GM23248 (cell line): Measurements from ENCODE around the gene ANKRD29. TPM values are rescaled to one million over a fixed set of nuclear protein-coding genes. Genes with fewer than 3 reads are reported as not detected.

Source experiments
- DNase-seq: peaks from one replicate; pipeline ENCODE4 v3.0.0-alpha.2; 2015
- H2AFZ ChIP-seq: fragments of 200-600 bp; sonication (generic); 2 replicates; pipeline ENCODE4 v1.6.1; 2016; ENCODE audit warnings: antibody characterized with exemption
- H3F3A ChIP-seq: fragments of 200-600 bp; sonication (generic); 2 replicates; pipeline ENCODE4 v1.6.1; 2016; ENCODE audit warnings: mild to moderate bottlenecking, antibody characterized with exemption, mixed run types; ENCODE audit not compliant: insufficient read depth
- H3K27ac ChIP-seq: fragments of 200-600 bp; sonication (generic); 2 replicates; pipeline ENCODE4 v1.5.1; 2016; ENCODE audit warnings: mild to moderate bottlenecking
- H3K27me3 ChIP-seq: fragments of 200-600 bp; sonication (generic); replicated peaks from 2 replicates; pipeline ENCODE4 v1.6.1; 2016; ENCODE audit warnings: mild to moderate bottlenecking; ENCODE audit not compliant: insufficient read depth
- H3K36me3 ChIP-seq: fragments of 200-600 bp; sonication (generic); 2 replicates; pipeline ENCODE4 v1.6.1; 2016; ENCODE audit warnings: low read depth, mild to moderate bottlenecking
- H3K4me1 ChIP-seq: fragments of 200-600 bp; sonication (generic); 2 replicates; pipeline ENCODE4 v1.6.1; 2016; ENCODE audit warnings: mild to moderate bottlenecking; ENCODE audit not compliant: insufficient read depth
- H3K4me2 ChIP-seq: fragments of 200-600 bp; sonication (generic); one replicate; pipeline ENCODE4 v1.6.1; 2016; ENCODE audit warnings: mild to moderate bottlenecking; ENCODE audit not compliant: unreplicated experiment
- H3K4me3 ChIP-seq: fragments of 200-600 bp; sonication (generic); 2 replicates; pipeline ENCODE4 v1.5.1; 2016; ENCODE audit warnings: mild to moderate bottlenecking
- H3K79me2 ChIP-seq: fragments of 200-600 bp; sonication (generic); 2 replicates; pipeline ENCODE4 v1.6.1; 2016; ENCODE audit warnings: mild to moderate bottlenecking; ENCODE audit not compliant: insufficient read depth
- H3K9ac ChIP-seq: fragments of 200-600 bp; sonication (generic); 2 replicates; pipeline ENCODE4 v1.6.1; 2016; ENCODE audit warnings: mild to moderate bottlenecking
- H3K9me2 ChIP-seq: fragments of 200-600 bp; sonication (generic); 2 replicates; pipeline ENCODE4 v1.6.1; 2016; ENCODE audit warnings: mixed run types, mild to moderate bottlenecking, moderate library complexity; ENCODE audit not compliant: insufficient read depth
- H3K9me3 ChIP-seq: fragments of 200-600 bp; sonication (generic); one replicate; pipeline ENCODE4 v1.6.1; 2017; ENCODE audit warnings: low read depth
- H4K20me1 ChIP-seq: fragments of 200-600 bp; sonication (generic); 2 replicates; pipeline ENCODE4 v1.6.0; 2016; ENCODE audit not compliant: insufficient read depth
- EZH2 ChIP-seq: fragments of 200-600 bp; sonication (generic); IDR thresholded peaks from 2 replicates; pipeline ENCODE4 v1.6.1; 2018; ENCODE audit warnings: antibody characterized with exemption, mild to moderate bottlenecking; ENCODE audit not compliant: insufficient read depth, poor library complexity, severe bottlenecking
- EZH2phosphoT487 ChIP-seq: fragments of 200-600 bp; sonication (generic); IDR thresholded peaks from 2 replicates; pipeline ENCODE4 v1.6.1; 2018; ENCODE audit warnings: antibody characterized with exemption, moderate library complexity, mild to moderate bottlenecking, low read depth; ENCODE audit not compliant: insufficient read depth
- WGBS, 2 experiments: methylation state at CpG; one replicate each; pipeline ENCODE4 v1.1.6; 2015 to 2017; ENCODE audit warnings: low lambda C conversion rate in 2 of 2, low coverage in 1 of 2; ENCODE audit errors: missing lambda C conversion rate in 2 of 2; 5-methylcytosine and 5-hydroxymethylcytosine counted together
- in situ Hi-C: fragments of 300-500 bp; cut with MboI; formaldehyde crosslinking; loops from 2 replicates; pipeline ENCODE4 v1.15.0; 2020
- polyA plus RNA-seq: library from polyadenylated mRNA; unstranded; fragments of >200 nt; fragmentation: Nextera tagmentation; extraction: Ambion mirVana; gene quantifications from 2 replicates; pipeline ENCODE4 v1.2.1, GENCODE V29; 2016
- total RNA-seq: library from RNA; depleted of rRNA; stranded (reverse); fragments of >200 nt; shearing (Covaris generic); gene quantifications from 2 replicates; pipeline ENCODE4 v1.2.3, GENCODE V29; 2014; rRNA removed

ANKRD29 gene, protein sequence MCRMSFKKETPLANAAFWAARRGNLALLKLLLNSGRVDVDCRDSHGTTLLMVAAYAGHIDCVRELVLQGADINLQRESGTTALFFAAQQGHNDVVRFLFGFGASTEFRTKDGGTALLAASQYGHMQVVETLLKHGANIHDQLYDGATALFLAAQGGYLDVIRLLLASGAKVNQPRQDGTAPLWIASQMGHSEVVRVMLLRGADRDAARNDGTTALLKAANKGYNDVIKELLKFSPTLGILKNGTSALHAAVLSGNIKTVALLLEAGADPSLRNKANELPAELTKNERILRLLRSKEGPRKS
- total RNA-seq (8.9 and 9.2 TPM in 2 replicates), polyA plus RNA-seq (8.0 and 8.9 TPM in 2 replicates)

DNA sequence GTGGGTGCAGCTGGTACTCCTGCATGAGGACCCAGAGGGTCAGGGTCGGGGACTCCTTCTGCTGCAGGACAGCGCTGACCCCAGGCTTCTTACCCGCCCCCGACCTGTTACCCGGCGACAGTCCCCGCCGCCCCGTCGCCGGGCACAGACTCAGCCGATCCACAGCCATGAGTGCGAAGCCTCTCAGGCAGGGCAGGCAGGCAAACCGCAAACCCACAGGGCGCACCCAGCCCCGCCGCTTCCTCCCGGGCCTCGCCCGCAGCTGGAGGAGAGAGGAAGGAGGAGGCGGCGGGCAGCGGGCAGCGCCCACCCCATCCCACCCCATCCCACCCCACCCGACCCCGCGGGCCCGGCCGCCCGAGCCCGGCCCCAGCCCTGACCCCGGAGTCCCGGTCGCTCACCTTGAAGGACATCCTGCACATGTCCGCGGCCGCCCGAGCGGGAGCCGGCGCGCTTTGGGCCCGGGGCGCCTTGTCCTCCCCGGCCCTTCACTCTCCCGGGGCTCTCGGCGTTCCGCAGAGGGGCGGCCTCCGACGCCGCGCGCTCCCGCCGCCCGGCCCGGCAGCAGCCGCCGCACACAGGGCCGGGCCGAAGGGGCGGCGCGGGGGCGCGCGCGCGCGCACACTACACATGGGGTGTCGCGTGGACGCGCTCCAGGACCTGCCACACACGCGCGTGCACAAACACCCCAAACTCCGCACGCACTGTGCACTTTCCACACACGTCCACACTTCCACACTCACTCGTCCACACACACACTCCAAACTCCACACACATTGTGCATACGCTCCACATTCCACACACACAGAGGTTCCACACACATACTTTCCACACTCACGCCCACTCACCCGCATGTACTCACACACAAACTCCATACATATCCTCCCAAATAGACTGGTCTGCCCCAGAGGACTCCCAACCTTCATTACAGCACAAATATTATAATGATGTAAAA, at the start of gene ANKRD29:
Gene ANKRD29, minus strand, starts transcription at position 603 of the 955 bp plus-strand sequence. Its CDS starts 181 bp downstream, at position 422.
- no peak for TF ChIP-seq EZH2phosphoT487
- TF ChIP-seq EZH2 = no peak
- Histone ChIP-seq H3K27me3 (no peaks in the 10 kb centered on the region), H3K4me3 (peak within 1 kb of the TSS; percentile 76), H3K36me3 (no peaks in the 10 kb centered on the region), H3K9ac (peak within 1 kb of the TSS; percentile 67), H3K9me3 (no peaks in the 10 kb centered on the region), H3K79me2 (no peaks in the 10 kb centered on the region), H4K20me1 (no peaks in the 10 kb centered on the region), H3F3A (no peaks in the 10 kb centered on the region), H2AFZ (peak within 1 kb of the TSS; percentile 70), H3K4me1 (peaks cover 18% of the 10 kb centered on the region), H3K9me2 (no peaks in the 10 kb centered on the region), H3K4me2 (peak within 1 kb of the TSS; percentile 83), H3K27ac (no peak within 1 kb of the TSS)
- WGBS, 2 experiments = 1 to 2% methylated on average over 55 to 81 of the region's 86 CpGs
- in situ Hi-C loops = no loop called here
- peak; percentile 73 for DNase-seq

DNA sequence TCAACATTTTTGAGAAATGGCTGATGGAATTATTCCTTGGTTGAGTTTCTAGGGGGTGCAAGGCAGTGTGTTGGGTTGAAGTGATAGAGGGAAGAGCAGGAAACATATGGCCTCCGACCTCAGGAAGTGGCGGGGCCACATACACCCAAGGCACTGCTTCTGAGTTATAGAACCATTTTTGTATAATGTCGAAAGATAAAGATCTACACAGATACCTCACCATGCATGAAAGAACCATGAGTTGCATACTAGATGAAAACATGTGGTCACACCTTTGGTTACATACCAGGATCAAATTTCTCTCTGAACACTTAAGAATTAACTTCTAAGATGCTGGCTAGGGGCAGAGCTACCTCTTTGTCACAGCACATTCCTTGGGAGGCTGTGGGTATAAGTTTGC, 49.7 kb upstream of the ANKRD29 start:
- WGBS, 2 experiments = 75 to 87% methylated on average over 3 of the region's 3 CpGs

DNA sequence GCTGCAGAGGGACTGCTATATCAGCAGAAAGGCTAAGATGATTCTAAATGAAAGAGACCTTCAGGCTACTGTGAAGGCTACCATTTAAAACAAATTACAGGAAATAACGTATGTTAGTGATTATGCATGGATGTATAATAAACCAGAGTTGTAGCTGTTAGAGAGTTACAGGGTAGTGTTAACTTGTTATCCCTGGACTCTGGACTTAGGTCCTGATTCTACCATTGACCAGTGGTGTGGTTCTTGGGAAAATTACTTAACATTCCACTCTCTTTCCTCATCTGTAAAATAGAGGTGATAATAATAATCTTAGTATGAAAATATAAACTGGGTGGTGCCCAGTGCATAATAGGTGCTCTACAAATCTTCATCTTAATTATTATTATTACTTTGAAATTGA, 48.7 kb upstream of the ANKRD29 start:
- in situ Hi-C loops = no loop called here
- no peaks in the 10 kb centered on the region for H4K20me1 ChIP-seq
- 0 out of 2 replicates have a peak, but pooled peaks cover 2% of the 10 kb centered on the region for H3F3A ChIP-seq

More for the DNA sequence above, 49.7 kb upstream of the ANKRD29 start:
- H3K79me2 ChIP-seq = no peaks in the 10 kb centered on the region
- no peak for DNase-seq
- no peaks in the 10 kb centered on the region for H3K27me3 ChIP-seq
- peaks cover 12% of the 10 kb centered on the region; the same call in 1 of the 2 replicates for H3F3A ChIP-seq
- H2AFZ ChIP-seq = no peak overlapping the region
- no peaks in the 10 kb centered on the region for H3K9me2 ChIP-seq
- peaks cover 15% of the 10 kb centered on the region for H3K4me1 ChIP-seq
- no peak overlapping the region for H3K9ac ChIP-seq
- H3K36me3 ChIP-seq = no peaks in the 10 kb centered on the region
- TF ChIP-seq EZH2phosphoT487 (no peak), EZH2 (no peak)
- no peak overlapping the region for H3K4me2 ChIP-seq
- no peaks in the 10 kb centered on the region for H4K20me1 ChIP-seq
- H3K9me3 ChIP-seq = no peaks in the 10 kb centered on the region
- in situ Hi-C loops = no loop called here
- H3K4me3 ChIP-seq = no peak overlapping the region
- H3K27ac ChIP-seq = no peak overlapping the region

DNA sequence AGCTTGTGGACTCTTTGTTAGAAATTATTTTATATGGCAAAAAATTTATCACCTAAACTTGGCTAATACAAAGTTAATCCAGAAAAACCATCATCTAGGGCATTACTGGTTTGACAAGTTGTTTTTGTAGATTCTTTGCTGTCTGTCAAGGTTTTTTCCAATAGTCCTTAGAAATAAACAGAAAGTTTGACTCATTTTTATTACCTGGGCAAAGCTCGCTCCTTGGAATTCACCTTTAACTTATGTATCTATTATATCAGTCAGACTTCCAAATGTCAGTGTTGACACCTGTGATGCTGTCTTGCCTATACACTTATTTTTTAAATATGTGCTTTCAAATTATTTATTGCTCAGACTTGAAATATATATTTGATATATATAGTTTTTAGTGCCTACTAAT, 48.2 kb upstream of the ANKRD29 start:
- H4K20me1 ChIP-seq = no peaks in the 10 kb centered on the region
- TF ChIP-seq EZH2 (no peak), EZH2phosphoT487 (no peak)
- peaks cover under 1% of the 10 kb centered on the region; the same call in 1 of the 2 replicates for H3K4me1 ChIP-seq
- 96 to 100% methylated on average over 1 of the region's 1 CpG for WGBS, 2 experiments
- no peaks in the 10 kb centered on the region for H3F3A ChIP-seq
- no peak for DNase-seq
- H3K79me2 ChIP-seq = no peaks in the 10 kb centered on the region
- no peaks in the 10 kb centered on the region for H3K9me2 ChIP-seq
- no peaks in the 10 kb centered on the region for H3K27me3 ChIP-seq
- H3K9ac ChIP-seq = no peak overlapping the region
- no peaks in the 10 kb centered on the region for H3K36me3 ChIP-seq
- H3K4me3 ChIP-seq = no peak overlapping the region
- no peak overlapping the region for H2AFZ ChIP-seq
- H3K9me3 ChIP-seq = no peaks in the 10 kb centered on the region
- H3K27ac ChIP-seq = no peak overlapping the region
- H3K4me2 ChIP-seq = no peak overlapping the region
- in situ Hi-C loops = no loop called here

More for the DNA sequence above, 48.7 kb upstream of the ANKRD29 start:
- no peak for TF ChIP-seq EZH2phosphoT487
- TF ChIP-seq EZH2 = no peak
- DNase-seq = no peak
- H2AFZ ChIP-seq = no peak overlapping the region
- H3K4me3 ChIP-seq = no peak overlapping the region
- no peaks in the 10 kb centered on the region for H3K9me3 ChIP-seq
- H3K9ac ChIP-seq = no peak overlapping the region
- WGBS, 2 experiments = 95 to 96% methylated on average over 1 of the region's 1 CpG
- no peaks in the 10 kb centered on the region for H3K79me2 ChIP-seq
- peaks cover 5% of the 10 kb centered on the region for H3K4me1 ChIP-seq
- H3K36me3 ChIP-seq = no peaks in the 10 kb centered on the region
- no peak overlapping the region for H3K4me2 ChIP-seq
- no peaks in the 10 kb centered on the region for H3K9me2 ChIP-seq
- H3K27me3 ChIP-seq = no peaks in the 10 kb centered on the region
- no peak overlapping the region for H3K27ac ChIP-seq
